Choroid plexus epithelial cell (primary cell): ENCODE measurements around the gene LCLAT1.

Source experiments
- DNase-seq: peaks from one replicate; pipeline ENCODE4 v3.0.0-alpha.2; 2010; ENCODE audit warnings: low read depth
- H3K4me3 ChIP-seq: 2 replicates; pipeline ENCODE4 v1.5.1; 2011; ENCODE audit warnings: low read depth, mild to moderate bottlenecking, control low read depth, low read length, moderate library complexity
- CTCF ChIP-seq: conservative IDR thresholded peaks from 2 replicates; pipeline ENCODE4 v1.5.1; 2011; ENCODE audit warnings: low read depth, mild to moderate bottlenecking, control low read depth, inconsistent platforms, low read length, moderate library complexity

The LCLAT1 gene

GRCh38 chr2:30436859-30437435, 10.1 kb upstream of the LCLAT1 start:
- no peak overlapping the region for H3K4me3 ChIP-seq
- DNase-seq: no peak
- TF ChIP-seq CTCF: no peak

- no peak for TF ChIP-seq CTCF
- DNase-seq: no peak
Observed at GRCh38 chr2:30437809-30438548, 9.1 kb upstream of the LCLAT1 start.

GRCh38 chr2:30439296-30439695, 7.8 kb upstream of the LCLAT1 start:
- TF ChIP-seq CTCF: no peak
- H3K4me3 ChIP-seq: no peak overlapping the region
- no peak for DNase-seq

More at GRCh38 chr2:30437809-30438548, 9.1 kb upstream of the LCLAT1 start:
- H3K4me3 ChIP-seq: no peak overlapping the region

- H3K4me3 ChIP-seq: no peak overlapping the region
- DNase-seq: no peak
- no peak for TF ChIP-seq CTCF
Observed at GRCh38 chr2:30439879-30440278, 7.2 kb upstream of the LCLAT1 start.

GRCh38 chr2:30441023-30441422, 6.0 kb upstream of the LCLAT1 start:
- TF ChIP-seq CTCF: no peak
- no peak overlapping the region for H3K4me3 ChIP-seq
- no peak for DNase-seq

GRCh38 chr2:30443081-30443480, 4.0 kb upstream of the LCLAT1 start:
- TF ChIP-seq CTCF: no peak
- DNase-seq: no peak
- H3K4me3 ChIP-seq: no peak overlapping the region

- no peak for TF ChIP-seq CTCF
- H3K4me3 ChIP-seq: no peak overlapping the region
- no peak for DNase-seq
Observed at GRCh38 chr2:30444273-30444672, 2.8 kb upstream of the LCLAT1 start.
